DOHH2 (cell line): ENCODE data around the gene RAD51B.

Experiments
- EZH2phosphoT487 ChIP-seq: fragments of 200-600 bp; sonication (generic); IDR thresholded peaks from 2 replicates; pipeline ENCODE4 v1.6.1; 2017; ENCODE audit warnings: borderline replicate concordance, mild to moderate bottlenecking, antibody characterized with exemption, low read length, moderate library complexity, mixed read lengths
- TF ChIP-seq, protein P1 (sequence below): fragments of 200-600 bp; sonication (generic); IDR thresholded peaks from one replicate; pipeline ENCODE4 v1.5.1; 2014; ENCODE audit warnings: antibody characterized with exemption, mild to moderate bottlenecking, low read depth, low read length; ENCODE audit not compliant: poor library complexity, severe bottlenecking

DNA sequence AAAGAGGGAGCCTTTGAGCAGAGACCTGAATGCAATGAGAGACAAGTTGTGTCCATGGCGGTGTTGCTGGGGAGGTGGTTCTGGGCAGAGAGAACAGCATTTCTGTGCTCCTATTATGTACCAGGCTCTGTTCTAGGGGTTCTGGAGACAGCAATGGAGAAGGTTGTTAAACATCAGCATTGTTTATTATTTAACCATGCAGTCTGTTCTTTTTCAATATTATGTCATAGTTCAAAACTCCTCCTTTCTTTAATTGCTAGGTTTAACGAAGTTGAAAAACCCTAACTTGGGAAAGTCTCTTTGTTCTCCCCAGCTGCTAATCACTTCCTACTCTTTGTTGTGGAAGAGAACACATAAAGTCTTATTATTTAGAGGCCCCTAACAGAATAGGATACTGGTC, 279.3 kb downstream of the RAD51B start:
- TF ChIP-seq, protein P1, sequence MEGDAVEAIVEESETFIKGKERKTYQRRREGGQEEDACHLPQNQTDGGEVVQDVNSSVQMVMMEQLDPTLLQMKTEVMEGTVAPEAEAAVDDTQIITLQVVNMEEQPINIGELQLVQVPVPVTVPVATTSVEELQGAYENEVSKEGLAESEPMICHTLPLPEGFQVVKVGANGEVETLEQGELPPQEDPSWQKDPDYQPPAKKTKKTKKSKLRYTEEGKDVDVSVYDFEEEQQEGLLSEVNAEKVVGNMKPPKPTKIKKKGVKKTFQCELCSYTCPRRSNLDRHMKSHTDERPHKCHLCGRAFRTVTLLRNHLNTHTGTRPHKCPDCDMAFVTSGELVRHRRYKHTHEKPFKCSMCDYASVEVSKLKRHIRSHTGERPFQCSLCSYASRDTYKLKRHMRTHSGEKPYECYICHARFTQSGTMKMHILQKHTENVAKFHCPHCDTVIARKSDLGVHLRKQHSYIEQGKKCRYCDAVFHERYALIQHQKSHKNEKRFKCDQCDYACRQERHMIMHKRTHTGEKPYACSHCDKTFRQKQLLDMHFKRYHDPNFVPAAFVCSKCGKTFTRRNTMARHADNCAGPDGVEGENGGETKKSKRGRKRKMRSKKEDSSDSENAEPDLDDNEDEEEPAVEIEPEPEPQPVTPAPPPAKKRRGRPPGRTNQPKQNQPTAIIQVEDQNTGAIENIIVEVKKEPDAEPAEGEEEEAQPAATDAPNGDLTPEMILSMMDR: no peak
- TF ChIP-seq EZH2phosphoT487: no peak
